ENCODE results near the gene ZNHIT2.

Gene ZNHIT2

GRCh38 chr11:65072631-65072966, 44.9 kb downstream of the ZNHIT2 start:
- no peak overlapping the region for H3K27ac ChIP-seq
- no peak for TF ChIP-seq CTCF (IDR thresholded peaks at IDR 0.05)

- TF ChIP-seq ZFX (IDR thresholded peaks at IDR 0.05; ENCODE audit: borderline replicate concordance): no peak
- no peak for TF ChIP-seq CTCF (IDR thresholded peaks at IDR 0.05)
- no peak overlapping the region for H3K27ac ChIP-seq
Observed at GRCh38 chr11:65071907-65072630, 45.4 kb downstream of the ZNHIT2 start.

- TF ChIP-seq ZFX (IDR thresholded peaks at IDR 0.05; ENCODE audit: borderline replicate concordance): no peak
- TF ChIP-seq CTCF (IDR thresholded peaks at IDR 0.05): no peak
- no peak overlapping the region for H3K27ac ChIP-seq
Observed at GRCh38 chr11:65069217-65069616, 48.3 kb downstream of the ZNHIT2 start.

GRCh38 chr11:65067446-65067845, 50.1 kb downstream of the ZNHIT2 start:
- H3K27ac ChIP-seq: no peak overlapping the region
- TF ChIP-seq CTCF (IDR thresholded peaks at IDR 0.05) (no peak), ZFX (IDR thresholded peaks at IDR 0.05; ENCODE audit: borderline replicate concordance) (no peak)

GRCh38 chr11:65066805-65067291, 50.7 kb downstream of the ZNHIT2 start:
- TF ChIP-seq ZFX (IDR thresholded peaks at IDR 0.05; ENCODE audit: borderline replicate concordance) (no peak), CTCF (IDR thresholded peaks at IDR 0.05) (no peak)
- no peak overlapping the region for H3K27ac ChIP-seq
